GM15510 (cell line): ENCODE data around the gene CUL3.

Experiments used
- POLR2A ChIP-seq: IDR thresholded peaks from 3 replicates; pipeline ENCODE4 v1.6.1; 2011; ENCODE audit warnings: borderline replicate concordance; ENCODE audit not compliant: insufficient read length; ENCODE audit errors: extremely low read depth

Gene CUL3

GRCh38 chr2:224585211-224586088, at the start of gene CUL3:
Gene CUL3, minus strand, starts transcription at chr2:224585363. Its CDS starts 354 bp downstream, at chr2:224585009.
- peak; percentile 83 for TF ChIP-seq POLR2A

GRCh38 chr2:224630659-224631550, 45.7 kb upstream of the CUL3 start:
- TF ChIP-seq POLR2A = no peak

GRCh38 chr2:224628416-224628815, 43.3 kb upstream of the CUL3 start:
- TF ChIP-seq POLR2A = no peak

- TF ChIP-seq POLR2A = no peak
Observed at GRCh38 chr2:224626735-224627134, 41.6 kb upstream of the CUL3 start.

- TF ChIP-seq POLR2A = no peak
Observed at GRCh38 chr2:224613543-224614286, 28.6 kb upstream of the CUL3 start.

- no peak for TF ChIP-seq POLR2A
Observed at GRCh38 chr2:224612578-224612977, 27.4 kb upstream of the CUL3 start.

- TF ChIP-seq POLR2A = no peak
Observed at GRCh38 chr2:224611938-224612337, 26.8 kb upstream of the CUL3 start.

- TF ChIP-seq POLR2A = no peak
Observed at GRCh38 chr2:224608104-224608503, 22.9 kb upstream of the CUL3 start.

- TF ChIP-seq POLR2A = no peak
Observed at GRCh38 chr2:224601923-224602322, 16.8 kb upstream of the CUL3 start.

- TF ChIP-seq POLR2A = no peak
Observed at GRCh38 chr2:224598678-224599077, 13.5 kb upstream of the CUL3 start.

- no peak for TF ChIP-seq POLR2A
Observed at GRCh38 chr2:224596289-224596688, 11.1 kb upstream of the CUL3 start.

GRCh38 chr2:224595518-224595917, 10.4 kb upstream of the CUL3 start:
- no peak for TF ChIP-seq POLR2A

- no peak for TF ChIP-seq POLR2A
Observed at GRCh38 chr2:224594840-224595239, 9.7 kb upstream of the CUL3 start.

GRCh38 chr2:224591220-224591619, 6.1 kb upstream of the CUL3 start:
- no peak for TF ChIP-seq POLR2A
